H1 (cell line): ENCODE results near the gene GABRG3. TPM values are rescaled to one million over a fixed set of nuclear protein-coding genes. Genes with fewer than 3 reads are reported as not detected.

Source experiments
- CBX8 ChIP-seq: fragments of 300-800, 300-1000 bp; sonication (generic); IDR thresholded peaks from 2 replicates; pipeline ENCODE4 v1.7.1; 2016; ENCODE audit warnings: low read depth, low read length, borderline replicate concordance
- EZH2 ChIP-seq: fragments of 200-600 bp; sonication (generic); IDR thresholded peaks from 2 replicates; pipeline ENCODE4 v1.7.1; 2012; ENCODE audit warnings: low read depth, mild to moderate bottlenecking, moderate library complexity, low read length, inconsistent platforms; ENCODE audit not compliant: severe bottlenecking
- GTF2F1 ChIP-seq: IDR thresholded peaks from 2 replicates; pipeline ENCODE4 v1.6.1; 2012; ENCODE audit warnings: low read depth, low read length, improper control_type of control experiment, borderline replicate concordance
- SRF ChIP-seq: IDR thresholded peaks from 2 replicates; pipeline ENCODE4 v1.6.1; 2011; ENCODE audit warnings: mild to moderate bottlenecking, low read depth, low read length, moderate library complexity
- ZNF274 ChIP-seq: IDR thresholded peaks from 2 replicates; pipeline ENCODE4 v1.7.0; 2012; ENCODE audit warnings: low read length, borderline replicate concordance; ENCODE audit errors: extremely low read depth
- polyA plus RNA-seq, 7 experiments: library from polyadenylated mRNA; depleted of rRNA in 3 of 7; stranded (reverse) in 5 of 7; unstranded in 2 of 7; fragments of >200 nt in 5 of 7; fragments of 200-250 nt in 2 of 7; gene quantifications; 1 replicate in 5 of 7; 2 replicates in 1 of 7; 4 replicates in 1 of 7; pipeline versions ENCODE4 v1.2.1 to v1.2.3, GENCODE V29; 2011 to 2013; ENCODE audit warnings: missing spikeins in 2 of 7, mixed read lengths in 2 of 7
- total RNA-seq: library from RNA; stranded (reverse); fragmentation: NEBNext Ultra II Directional; extraction: Animal tissue kit (Norgen Biotek cat#: 25700); gene quantifications from 2 replicates; pipeline ENCODE4 v1.2.1, GENCODE V29; 2021
- TF ChIP-seq, protein P1 (sequence below): IDR thresholded peaks from 2 replicates; pipeline ENCODE4 v1.6.1; 2011; ENCODE audit warnings: low read depth, mild to moderate bottlenecking, low read length; ENCODE audit not compliant: insufficient read depth
- TF ChIP-seq, protein P2 (sequence below): IDR thresholded peaks from 2 replicates; pipeline ENCODE4 v1.6.1; 2012; ENCODE audit warnings: low read length, inconsistent platforms

The GABRG3 gene
- total and polyA plus RNA-seq, 2 of the 8 experiments (the other 6 are each of a cell fraction or from before 2014, with no cell fraction given): 0.17 to 0.80 TPM

- TF ChIP-seq, protein P1, sequence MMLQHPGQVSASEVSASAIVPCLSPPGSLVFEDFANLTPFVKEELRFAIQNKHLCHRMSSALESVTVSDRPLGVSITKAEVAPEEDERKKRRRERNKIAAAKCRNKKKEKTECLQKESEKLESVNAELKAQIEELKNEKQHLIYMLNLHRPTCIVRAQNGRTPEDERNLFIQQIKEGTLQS: no peak
- TF ChIP-seq ZNF274 (no peak), CBX8 (no peak), SRF (no peak), GTF2F1 (no peak), EZH2 (no peak)
- TF ChIP-seq, protein P2, sequence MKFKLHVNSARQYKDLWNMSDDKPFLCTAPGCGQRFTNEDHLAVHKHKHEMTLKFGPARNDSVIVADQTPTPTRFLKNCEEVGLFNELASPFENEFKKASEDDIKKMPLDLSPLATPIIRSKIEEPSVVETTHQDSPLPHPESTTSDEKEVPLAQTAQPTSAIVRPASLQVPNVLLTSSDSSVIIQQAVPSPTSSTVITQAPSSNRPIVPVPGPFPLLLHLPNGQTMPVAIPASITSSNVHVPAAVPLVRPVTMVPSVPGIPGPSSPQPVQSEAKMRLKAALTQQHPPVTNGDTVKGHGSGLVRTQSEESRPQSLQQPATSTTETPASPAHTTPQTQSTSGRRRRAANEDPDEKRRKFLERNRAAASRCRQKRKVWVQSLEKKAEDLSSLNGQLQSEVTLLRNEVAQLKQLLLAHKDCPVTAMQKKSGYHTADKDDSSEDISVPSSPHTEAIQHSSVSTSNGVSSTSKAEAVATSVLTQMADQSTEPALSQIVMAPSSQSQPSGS: no peak
These were observed 225.7 kb downstream of the GABRG3 start (continued) for GRCh38 chr15:27196691-27197090.
